GM12801 (cell line): ENCODE data around the gene FAM237A.

Source experiments
- TF ChIP-seq, protein P1 (sequence below): IDR thresholded peaks from one replicate; pipeline ENCODE4 v1.5.1; 2011; ENCODE audit warnings: control low read depth; ENCODE audit not compliant: insufficient read length; ENCODE audit errors: extremely low read depth

Gene FAM237A

DNA sequence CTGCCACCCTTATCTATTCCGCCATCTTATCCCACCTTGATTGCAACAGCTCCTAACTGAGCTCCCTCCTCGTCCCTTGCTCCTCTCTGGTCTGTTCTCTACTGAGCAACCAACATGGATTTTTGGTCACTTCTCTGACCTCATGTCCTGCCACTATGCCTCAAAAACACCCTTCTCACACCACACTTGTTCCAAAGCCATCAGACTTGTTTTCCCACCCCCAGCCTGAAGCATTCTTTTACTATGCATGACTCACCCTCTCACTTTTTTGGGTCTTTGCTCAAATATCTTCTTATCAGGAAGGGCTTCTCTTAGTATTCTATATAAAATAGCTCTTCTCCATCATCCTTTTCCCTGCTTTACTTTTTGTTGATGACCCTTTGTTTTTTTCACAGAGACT is 2.7 kb upstream of the FAM237A start:
- TF ChIP-seq, protein P1, sequence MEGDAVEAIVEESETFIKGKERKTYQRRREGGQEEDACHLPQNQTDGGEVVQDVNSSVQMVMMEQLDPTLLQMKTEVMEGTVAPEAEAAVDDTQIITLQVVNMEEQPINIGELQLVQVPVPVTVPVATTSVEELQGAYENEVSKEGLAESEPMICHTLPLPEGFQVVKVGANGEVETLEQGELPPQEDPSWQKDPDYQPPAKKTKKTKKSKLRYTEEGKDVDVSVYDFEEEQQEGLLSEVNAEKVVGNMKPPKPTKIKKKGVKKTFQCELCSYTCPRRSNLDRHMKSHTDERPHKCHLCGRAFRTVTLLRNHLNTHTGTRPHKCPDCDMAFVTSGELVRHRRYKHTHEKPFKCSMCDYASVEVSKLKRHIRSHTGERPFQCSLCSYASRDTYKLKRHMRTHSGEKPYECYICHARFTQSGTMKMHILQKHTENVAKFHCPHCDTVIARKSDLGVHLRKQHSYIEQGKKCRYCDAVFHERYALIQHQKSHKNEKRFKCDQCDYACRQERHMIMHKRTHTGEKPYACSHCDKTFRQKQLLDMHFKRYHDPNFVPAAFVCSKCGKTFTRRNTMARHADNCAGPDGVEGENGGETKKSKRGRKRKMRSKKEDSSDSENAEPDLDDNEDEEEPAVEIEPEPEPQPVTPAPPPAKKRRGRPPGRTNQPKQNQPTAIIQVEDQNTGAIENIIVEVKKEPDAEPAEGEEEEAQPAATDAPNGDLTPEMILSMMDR = no peak

DNA sequence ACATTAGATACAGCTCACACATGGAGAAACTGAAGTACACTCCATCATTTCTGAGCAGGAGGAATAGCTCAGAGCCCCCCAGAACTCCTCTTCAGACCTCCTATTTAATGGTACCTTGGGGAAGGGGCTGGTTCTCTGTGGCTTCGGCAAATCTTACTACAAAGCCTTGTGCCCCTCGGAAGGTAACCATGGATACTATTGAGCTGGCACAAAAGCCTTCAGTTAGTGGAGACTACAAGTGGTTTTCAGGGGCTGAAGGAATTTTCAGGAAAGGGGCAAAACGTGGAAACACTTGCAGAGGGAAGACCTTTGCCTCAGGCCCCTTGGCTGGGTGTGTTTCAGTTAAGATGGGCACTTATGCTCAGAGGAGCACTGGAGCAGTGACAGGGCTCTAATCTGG is 1.1 kb upstream of the FAM237A start:
- TF ChIP-seq, protein P1 = no peak

DNA sequence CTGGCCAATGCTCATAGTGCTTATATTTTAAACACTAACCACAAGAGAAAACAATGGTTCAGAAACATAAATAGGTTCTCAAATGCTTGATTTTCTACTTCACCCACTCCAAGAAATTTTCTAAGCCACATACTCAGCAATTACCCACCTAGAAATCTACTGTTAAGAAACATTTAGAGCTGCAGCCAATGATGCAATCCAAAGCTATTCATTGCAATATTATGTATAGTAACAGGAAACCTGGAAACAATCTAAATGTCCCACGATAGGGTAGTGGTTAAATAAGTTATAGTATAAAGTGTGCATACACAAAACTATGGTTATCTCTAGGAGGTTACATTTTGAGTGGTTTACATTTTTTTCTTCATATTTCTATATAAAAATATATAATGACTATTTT is 5.7 kb downstream of the FAM237A start:
- TF ChIP-seq, protein P1 = no peak

DNA sequence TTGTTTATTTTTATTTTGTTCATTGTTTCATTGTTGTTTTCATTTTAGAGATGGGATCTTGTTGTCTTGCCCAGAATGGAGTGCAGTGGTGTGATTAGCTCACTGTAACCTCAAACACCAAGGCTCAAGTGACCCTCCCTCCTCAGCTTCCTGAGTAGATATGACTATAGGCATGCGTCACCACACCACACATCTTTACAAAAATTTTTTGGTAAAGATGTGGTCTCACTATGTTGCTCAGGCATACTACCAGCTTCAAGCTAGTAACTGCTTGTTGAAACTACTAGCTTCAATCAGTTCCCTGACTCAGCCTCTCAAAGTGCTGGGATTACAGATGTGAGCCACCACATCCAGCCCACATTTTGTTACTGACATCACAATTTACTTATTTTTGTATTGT is 14.8 kb downstream of the FAM237A start:
- TF ChIP-seq, protein P1 = no peak

DNA sequence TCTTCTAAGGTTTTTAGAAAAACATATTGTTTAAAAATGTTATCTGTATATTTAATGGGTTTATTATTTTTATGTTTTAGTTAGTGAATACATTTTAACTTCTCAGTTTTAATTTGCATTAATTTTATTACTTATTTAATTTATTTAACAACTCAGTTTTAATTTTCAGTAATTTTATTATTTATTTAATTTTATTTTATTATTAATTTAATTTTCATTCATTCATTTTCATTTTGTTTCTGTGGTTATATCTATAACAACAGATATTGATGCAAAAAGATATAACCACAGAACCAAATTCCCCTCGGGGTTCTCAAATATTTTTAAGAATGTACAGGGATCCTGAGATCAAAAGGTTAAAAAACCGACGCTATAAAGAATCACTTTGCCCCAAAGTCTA is 23.0 kb downstream of the FAM237A start:
- TF ChIP-seq, protein P1 = no peak

DNA sequence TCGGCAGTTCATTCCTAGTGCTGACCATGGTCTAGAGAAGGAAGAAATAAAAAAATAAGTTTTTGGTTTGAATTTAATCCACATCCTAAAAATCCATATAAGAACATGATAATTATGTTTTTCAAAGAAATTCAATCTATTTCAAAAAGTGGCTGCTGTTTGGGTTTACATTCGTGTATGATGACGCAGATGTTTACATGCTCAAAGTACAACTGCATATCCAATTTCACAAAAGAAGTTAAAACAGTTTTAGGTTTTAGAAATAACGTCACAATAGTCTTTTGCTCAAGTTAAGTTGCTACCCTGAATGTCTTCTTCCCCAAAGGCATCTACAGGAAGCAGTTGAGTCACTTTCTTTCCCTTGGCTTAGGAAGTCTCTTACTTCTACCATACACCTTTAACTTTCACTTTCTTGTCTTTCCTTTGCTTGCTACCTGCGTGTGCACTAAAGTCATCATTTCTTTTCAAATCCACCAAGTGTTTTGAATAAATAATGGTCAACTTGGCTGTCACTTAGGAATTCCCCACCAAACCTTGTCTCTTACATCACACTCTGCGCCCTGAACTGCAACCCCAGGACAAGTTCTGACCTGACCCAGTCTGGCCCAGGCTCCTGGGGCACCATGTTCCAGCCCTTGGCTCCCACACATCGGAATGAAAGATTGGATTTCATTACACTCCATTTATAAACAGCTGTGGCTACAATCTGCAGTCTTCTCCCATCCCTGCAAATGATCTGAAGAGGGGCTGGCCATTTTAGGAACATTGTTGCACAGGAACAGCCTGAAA is 28.4 kb downstream of the FAM237A start:
- TF ChIP-seq, protein P1 = no peak

DNA sequence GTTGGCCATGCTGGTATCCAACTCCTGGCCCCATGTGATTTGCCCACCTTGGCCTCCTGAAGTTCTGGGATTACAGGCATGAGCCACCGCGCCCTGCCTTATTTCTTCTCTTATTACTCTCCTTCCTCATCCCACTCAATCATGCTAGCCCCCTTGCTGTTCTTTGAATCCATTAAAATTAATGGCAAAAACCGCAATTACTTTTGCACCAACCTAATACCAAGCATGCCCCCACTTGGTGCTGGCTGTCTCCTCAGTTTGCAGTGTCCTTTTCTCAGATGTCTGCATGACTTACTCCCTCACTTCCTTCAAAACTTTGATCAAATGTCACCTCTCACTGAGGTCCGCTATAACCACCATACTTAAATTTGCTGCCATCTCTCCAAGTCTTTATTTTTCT is 41.3 kb downstream of the FAM237A start:
- TF ChIP-seq, protein P1 = no peak

DNA sequence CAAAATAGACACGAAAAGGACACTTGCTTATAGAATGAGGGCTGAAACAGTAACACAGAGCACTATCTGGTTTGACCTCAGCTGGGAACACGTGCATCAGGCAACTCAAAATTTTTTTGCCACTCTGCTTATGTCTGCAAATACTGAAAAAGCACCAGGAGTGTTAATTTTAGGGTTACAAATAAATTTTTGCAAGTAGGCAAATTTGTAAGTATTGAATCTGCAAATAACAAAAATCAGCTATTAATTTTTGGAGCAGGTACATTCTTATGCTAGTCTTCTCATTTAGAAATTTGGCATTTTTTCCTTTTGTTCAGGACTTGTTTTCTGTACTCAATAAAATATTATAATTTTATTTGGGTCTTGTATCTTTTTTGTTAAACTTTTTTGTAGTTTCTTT is 46.2 kb downstream of the FAM237A start:
- TF ChIP-seq, protein P1 = no peak
